Activated naive CD8-positive, alpha-beta T cell treated with anti-CD3 and anti-CD28 coated beads, Interleukin-2, amount 50 U/mL, for 16 hours (primary cell): Measurements from ENCODE around the gene CPT2.

ENCODE experiments used
- DNase-seq: peaks from one replicate; pipeline ENCODE4 v3.0.0-alpha.2; 2020; ENCODE audit warnings: low read depth, low spot score

The CPT2 gene

DNA sequence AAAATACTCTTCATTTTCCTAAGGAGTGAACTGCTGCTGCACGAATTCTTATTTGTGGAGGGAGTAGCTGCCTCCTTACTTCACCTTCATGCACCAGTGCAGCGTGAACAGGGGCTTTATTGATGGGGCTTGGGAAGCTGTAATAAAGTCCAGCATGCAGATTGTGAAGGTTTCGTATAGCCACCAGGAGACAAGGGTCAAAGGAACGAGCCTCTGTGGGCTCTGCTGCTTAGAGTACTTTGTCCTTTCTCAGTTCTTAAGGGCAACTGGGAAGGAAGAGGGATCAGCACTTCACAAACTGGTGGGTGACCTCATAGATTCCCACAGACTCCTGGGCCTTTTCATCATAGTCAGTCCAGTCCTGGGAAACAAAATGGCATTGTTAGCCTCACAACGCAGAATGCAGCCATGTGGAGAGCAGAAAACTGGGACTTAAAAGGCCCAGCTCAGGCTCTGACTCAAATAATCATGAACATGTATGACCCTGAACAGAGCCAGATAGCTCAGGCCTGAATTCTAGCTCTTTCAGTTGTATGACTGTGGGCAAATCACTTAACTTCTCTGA, 17.8 kb downstream of the CPT2 start:
- DNase-seq, result no peak

DNA sequence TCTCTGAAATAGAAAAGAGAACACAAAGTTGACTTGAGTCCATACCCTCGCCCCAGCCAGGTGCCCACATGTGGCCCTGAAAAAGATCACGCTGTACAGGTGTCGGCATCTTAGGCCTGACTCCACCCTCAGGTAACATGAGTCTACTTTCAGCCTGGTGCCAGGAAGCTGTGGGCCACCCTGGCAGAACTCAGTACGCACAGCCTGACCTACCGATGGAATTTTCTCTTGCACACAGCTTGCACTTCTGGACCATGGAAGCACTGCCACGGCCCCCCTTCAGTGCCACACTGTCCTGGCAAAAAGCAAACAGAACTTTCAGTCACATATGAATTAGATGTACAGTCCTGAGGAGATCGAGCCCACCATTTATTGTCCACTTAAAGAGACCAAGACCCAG, 21.6 kb downstream of the CPT2 start:
- DNase-seq, result no peak

DNA sequence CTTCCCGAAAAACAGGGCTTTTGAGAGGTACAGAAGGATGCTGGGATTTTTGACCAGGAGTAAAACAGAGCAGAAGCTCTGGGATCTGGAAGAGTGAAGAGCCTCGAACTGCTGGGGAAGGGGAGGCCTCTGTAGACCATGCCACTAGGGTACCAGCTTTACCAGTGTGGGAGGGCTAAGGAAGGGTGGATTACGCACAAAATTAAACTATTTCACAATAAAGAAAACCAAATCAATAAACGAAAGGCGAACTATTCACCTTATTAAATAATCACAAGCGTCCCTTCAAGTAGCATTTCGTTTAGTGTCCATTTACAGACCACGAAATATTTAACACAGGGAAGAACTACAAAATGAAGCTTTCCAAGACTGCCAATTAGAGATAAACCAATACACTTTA, 23.1 kb downstream of the CPT2 start:
- DNase-seq, result no peak

- DNase-seq, result peak; percentile 90
Measured at GRCh38 chr1:53220171-53220961, 23.7 kb downstream of the CPT2 start, which contains the start of gene CZIB. TSS of gene CZIB (minus strand) at chr1:53220634. CDS start at chr1:53220575, 59 bp downstream.

DNA sequence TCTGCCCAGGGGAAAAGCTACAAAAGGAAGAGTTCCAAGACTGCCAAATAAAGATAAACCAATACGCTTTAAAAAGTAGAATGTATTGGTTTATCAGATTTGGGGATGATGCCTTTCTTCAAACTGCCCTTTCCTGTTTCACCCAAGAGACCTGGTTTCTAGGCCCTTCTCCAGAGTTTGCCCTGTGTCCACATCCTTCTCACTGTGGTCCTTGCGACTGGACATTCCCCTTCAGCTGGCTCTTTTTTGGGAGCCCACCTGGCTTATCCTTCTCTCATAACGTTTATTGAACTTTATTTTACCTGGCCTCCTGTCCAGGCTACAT, 24.3 kb downstream of the CPT2 start:
- no peak for DNase-seq

DNA sequence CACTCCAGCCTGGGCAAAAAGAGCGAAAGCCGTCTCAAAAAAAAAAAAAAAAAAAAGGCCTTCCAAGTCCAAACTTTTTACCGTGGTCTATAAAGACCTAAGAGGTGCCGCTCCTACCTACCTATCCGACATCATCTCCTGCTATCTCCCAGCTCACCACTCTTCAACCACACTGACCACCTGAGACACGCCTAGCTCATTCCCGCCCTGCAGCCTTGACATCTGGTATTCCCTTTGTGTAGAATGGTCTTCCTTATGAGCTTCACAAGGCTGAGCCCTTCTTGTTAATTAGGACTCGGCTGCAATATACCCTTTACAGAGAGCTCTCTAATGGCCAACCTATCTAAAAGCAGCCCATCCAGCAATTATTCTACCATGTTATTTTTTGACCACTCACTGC, 41.0 kb downstream of the CPT2 start:
- DNase-seq, result no peak

DNA sequence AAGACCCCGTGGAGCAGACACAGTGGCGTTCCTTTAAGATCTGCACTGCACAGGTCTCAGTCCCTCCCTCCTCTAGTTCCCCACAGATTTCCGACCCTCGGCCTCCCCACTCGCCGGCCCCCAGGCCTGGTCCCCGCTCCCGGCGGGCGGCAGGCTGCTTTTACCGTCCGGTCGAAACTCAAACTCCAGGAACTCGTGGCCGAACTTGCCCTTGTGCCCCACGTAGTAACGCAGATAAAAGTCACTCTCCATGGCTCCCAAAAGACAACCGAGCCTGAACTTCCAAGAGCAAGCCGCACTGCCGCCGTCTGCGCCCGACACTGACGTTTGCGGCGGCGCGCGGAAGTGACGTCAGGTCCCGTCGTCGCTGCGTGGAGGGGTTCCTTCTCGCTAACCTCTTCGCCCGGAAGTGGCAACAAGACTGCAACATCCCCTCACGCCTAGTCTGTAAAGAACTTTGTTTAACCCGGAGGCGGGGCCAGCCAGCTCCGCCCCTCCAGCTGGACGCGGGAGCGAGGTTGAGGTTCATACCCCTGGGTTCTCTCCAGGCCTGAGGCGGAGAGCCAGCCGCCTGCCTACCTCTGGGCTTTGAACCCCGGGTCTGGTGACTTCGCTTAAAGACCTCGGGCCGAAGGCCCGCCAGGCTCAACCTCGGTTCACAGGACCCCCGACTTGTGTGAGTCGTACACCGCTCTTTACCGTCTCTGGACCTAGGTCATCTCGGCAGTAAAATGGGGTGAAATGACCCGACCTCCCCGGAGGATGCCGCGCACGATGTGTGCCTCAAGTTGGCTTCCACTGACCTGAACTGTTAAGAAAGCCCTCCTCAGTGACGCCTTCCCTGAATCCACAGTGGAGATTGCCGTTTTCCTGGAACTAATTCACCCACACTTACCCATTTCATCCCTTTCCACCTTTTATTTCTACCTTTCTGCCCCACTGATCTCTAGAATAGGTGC, 41.9 kb downstream of the CPT2 start, which contains the start of gene MAGOH:
TSS of gene MAGOH (minus strand) at position 322 of the 959 bp plus-strand sequence. CDS start at position 252, 70 bp downstream.
- DNase-seq, result peak; percentile 89

- DNase-seq, result no peak
Measured at GRCh38 chr1:53241828-53242227, 45.2 kb downstream of the CPT2 start.

DNA sequence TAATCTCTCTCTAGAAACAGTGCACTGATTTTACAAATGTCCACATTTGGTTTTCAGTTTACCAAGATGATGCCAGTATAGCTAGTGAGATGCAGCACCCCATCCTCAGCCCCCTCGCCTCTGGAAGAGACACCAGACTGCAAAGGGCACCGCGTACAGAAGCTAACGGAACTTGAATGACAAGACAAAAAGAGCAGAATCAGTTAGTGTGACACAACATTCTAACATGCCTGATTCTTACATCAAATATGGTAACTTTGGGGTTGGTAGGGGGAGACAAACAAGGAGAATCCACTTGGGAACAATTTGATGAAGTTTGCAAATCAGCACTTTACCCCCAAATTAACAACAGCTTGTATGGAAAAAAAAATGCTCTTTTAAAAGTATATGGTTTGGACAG, 45.8 kb downstream of the CPT2 start:
- DNase-seq, result no peak

DNA sequence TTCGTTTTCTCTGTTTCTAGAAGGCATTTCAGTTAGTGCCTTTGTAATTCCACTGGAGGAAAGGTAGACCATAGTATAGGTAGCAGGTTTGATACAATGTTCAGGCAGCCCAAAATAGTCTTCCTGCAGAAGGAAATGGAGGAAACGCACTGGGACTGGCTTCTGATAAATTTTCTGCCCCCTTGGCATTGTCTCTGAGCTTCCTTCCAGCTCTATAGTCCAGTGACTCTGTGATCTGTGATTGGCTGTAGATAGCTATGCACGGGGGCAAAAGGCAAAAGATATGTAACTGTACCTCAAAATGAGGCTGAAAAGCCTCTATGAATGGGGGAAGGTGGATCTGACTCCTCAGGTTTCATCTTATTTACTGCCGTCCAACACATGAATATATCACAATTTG, 47.5 kb downstream of the CPT2 start:
- DNase-seq, result no peak

GRCh38 chr1:53246261-53247134, 49.9 kb downstream of the CPT2 start:
- DNase-seq, result no peak

DNA sequence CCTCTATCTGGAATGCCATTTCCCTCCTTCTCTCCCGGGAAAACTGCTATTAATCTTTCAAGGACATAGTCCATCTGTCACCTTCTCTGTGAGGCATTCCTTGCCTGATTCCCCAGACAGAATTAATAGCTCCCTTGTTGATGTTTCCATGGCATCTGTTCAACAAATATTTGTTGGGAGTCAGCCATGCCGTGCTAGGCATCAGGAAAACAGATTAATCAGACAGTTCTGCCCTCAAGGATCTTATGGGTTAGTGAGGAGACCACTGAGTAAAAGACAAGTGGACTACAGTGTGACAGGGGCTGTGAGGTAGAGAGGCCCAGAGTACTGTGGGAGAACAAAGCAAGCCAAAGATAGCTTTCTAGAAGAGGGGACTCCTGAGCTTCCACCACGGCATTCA, 53.1 kb downstream of the CPT2 start:
- no peak for DNase-seq

DNA sequence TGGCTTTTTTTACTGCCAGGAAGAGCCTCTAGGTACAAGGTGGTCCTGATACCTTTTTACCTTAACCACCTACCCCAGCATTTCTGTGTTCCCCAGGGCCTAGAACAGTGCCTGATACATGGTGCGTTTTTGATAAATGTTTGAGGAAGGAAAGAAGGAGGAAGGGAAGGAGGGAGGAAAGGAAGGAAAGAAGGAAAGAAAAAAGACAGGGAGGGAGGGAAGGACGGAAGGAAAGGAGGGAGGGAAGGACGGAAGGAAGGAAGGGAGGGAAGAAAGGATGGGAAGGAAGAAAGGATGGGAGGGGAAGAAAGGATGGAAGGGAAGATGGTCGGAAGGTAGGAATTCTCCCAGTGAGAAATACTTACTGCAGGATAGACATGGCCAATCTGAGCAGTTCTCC, 53.7 kb downstream of the CPT2 start:
- DNase-seq, result no peak

GRCh38 chr1:53254011-53254640, 57.5 kb downstream of the CPT2 start:
- DNase-seq, result no peak

DNA sequence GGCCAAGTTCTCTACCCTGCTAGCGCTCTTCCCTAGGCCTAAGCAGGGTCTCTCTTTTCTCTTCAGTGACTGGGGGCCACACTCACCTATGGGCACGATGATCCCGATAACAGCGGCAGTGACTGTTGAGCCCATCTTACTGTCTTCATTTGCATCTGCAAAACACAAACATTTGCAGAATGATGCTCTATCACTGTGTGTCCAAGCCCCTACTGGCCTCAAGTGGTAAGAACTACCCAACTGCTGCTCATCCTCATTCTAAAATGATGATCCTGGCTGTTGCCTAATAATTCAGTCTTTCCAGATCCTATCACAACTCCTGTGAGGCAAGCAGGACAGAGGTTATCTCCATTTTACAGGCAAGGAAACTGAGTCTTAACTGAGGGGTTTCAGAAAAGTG, 58.4 kb downstream of the CPT2 start:
- DNase-seq, result no peak

- DNase-seq, result no peak
Measured at GRCh38 chr1:53256511-53257453, 60.2 kb downstream of the CPT2 start.

DNA sequence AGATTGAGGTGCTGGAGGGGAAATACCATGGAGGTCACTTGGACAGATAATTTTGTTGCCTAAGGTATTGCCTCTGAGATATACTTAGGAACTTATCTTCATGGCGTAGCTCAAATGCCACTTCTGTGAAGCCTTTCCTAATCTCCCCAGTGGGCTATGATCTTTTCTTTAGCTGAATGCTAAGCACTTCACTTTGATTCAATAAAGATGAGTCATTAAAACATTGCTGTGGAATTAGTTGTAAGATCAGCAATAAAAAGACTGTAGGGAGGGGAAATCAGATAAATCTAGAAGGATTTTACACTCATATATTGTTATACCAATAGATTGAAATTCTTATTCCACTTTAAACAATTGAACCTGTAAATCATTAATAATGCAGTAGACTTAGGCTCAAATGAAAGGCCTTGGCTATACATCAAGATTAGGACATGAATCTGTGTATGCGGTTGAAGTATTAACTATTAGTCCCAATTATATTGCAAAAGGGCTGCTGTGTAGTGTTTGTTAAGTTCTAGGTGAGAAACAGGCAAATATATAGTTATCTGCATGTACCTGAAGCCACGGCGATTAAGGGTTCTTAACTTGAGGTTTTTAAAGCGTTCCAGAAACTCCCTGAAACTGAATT, 60.9 kb downstream of the CPT2 start:
- DNase-seq, result no peak

- no peak for DNase-seq
Measured at GRCh38 chr1:53258216-53258615, 61.6 kb downstream of the CPT2 start.

- DNase-seq, result no peak
Measured at GRCh38 chr1:53259932-53260331, 63.3 kb downstream of the CPT2 start.
